SH-SY5Y (cell line): ENCODE measurements around the gene CAMTA1.

Source experiments
- GATA2 ChIP-seq: IDR thresholded peaks from 2 replicates; pipeline ENCODE4 v1.6.1; 2011; ENCODE audit warnings: mild to moderate bottlenecking, low read depth, low read length
- GATA3 ChIP-seq: IDR thresholded peaks from 2 replicates; pipeline ENCODE4 v1.6.1; 2011; ENCODE audit warnings: low read depth, mild to moderate bottlenecking, low read length, moderate library complexity

The CAMTA1 gene

DNA sequence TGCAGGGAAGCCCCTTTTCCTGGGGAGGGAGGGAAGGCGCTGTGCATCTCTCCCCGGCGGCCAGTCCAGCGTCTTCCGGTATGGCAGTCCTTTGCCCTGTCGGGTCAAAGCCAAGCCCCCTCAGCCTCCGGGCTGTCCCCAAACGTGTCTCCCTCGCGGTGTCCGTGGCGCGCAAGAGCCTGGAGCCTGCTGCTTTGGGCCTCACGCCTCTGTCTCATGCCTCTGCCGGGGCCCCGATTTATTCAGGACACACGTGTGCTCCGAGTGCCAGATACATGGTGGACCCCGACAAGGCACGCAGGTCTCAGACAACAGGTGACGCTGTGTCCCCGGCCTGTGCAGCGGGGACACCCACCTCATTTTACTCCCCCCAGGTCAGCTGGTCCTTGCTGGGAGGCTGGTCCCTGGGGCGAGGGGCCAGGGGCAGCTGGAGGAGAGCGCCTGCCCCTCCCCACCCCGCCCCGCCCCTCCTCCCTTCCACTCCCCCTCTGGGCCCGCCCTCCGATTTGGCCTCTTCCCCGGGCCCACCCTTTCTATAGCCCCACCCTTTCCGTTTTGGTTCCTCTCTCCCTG lies 176.7 kb downstream of the CAMTA1 start:
- TF ChIP-seq GATA3 (no peak), GATA2 (no peak)

GRCh38 chr1:6962478-6962995 lies 177.3 kb downstream of the CAMTA1 start:
- no peak for TF ChIP-seq GATA3

- TF ChIP-seq GATA2 (no peak), GATA3 (no peak)
Observed at GRCh38 chr1:6962996-6963911, 178.0 kb downstream of the CAMTA1 start.

DNA sequence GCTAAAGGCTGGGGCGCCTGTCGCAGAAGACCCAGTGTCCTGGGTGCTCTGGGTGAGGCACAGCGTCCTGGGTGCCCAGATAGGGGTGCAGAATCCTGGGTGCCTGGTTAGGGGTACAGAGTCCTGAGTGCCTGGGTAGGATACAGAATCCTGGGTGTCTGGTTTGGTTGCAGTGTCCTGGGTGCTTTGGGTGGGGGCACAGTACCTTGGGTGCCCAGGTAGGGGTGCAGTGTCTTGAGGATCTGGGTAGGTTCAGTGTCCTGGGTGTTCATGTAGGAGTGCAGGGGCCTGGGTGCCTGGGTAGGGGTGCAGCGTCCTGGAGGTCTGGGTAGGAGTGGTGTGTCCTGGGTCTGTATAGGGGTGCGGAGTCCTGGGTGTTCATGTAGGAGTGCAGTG lies 178.7 kb downstream of the CAMTA1 start:
- TF ChIP-seq GATA3 (no peak), GATA2 (no peak)

DNA sequence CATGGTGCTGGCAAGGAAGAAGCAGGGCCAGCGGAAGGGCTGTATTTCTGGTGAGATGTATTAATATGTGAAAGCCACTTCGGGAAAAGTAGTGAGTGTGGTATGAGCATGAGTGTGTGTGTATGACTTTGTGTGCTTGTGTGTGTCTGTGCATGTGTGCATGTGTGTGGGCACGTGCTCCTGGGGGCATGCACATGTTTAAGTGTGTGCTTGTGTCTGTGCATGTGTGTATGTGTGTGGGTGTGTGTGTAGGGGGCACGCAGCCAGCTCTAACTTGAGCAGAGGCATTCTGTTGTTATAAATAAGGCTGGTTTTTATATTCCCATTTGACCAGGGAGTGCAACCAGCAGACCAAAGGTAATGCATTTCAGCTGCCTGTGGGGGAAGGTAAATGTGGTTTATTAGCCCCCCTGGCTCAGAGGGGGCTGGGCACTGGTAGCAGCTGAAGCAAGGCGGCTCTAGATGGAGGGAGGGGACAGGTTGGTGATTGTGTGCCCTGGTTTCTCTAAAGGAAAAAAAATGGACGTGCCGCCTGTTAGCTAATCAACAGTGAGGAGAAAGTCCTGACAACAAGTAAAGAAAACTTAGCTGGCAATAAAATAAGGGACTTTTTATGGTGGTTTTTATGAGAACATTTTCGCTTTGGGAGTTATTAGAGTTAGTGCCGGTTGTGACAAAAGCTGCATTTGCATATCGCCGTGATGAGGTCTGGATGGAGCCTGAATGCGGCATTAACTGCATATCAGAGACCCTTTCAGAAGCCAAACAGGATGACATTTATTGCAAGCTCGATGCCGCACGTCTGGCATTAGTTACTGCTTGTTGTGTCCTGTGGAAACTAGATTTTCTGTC lies 180.1 kb downstream of the CAMTA1 start:
- TF ChIP-seq GATA2 (no peak), GATA3 (no peak)

- no peak for TF ChIP-seq GATA3
- no peak for TF ChIP-seq GATA2
Observed at GRCh38 chr1:6965935-6966241, 180.6 kb downstream of the CAMTA1 start.

DNA sequence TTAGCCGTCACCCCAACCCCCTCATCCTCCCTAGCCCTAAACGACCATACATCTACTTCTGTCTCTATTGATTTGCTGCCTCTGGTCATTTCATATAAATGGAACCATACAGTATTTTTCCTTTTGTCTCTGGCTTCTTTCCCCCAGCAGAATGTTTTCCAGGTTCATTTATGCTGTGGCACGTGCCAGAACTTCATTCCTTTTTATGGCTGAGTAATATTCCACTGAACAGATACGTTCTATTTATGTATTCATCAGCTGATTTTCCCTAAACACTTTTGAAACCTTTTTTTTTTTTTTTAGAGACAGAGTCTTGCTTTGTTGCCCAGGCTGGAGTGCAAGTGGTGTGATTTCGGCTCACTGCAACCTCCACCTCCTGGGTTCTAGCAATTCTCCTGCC lies 181.1 kb downstream of the CAMTA1 start:
- TF ChIP-seq GATA2 (no peak), GATA3 (no peak)

DNA sequence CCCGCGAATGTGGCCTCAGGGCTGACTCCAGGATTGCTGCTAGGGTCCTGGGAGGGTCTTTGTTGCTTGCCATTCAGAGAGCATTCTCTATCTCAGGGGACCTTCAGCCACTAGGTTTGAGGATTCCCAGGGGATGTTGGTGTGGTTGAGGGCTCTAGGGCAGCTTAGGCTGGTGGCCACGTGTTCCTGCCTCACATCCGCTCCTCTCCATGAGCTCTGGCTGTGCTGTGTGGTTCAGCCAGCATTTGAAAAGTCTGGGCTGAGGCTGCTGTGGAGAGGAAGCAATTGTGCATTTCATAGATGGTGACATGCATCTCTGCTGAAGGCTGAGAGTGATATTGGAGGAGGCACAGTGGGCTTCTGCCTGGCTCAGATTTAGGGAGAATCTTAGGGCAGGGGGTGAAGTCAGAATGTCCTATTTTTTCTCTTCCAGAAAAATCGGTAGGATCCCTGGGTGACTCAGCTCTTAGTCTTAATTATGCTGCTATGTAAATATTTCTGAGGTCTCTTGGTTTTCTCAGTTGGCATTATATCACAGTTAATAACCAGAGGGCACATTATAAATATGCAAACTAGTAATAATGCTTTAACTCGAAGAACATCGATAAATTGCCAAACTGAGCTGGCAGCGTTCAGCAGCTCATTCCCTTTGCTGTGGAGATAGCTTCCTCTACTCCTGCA lies 182.3 kb downstream of the CAMTA1 start:
- TF ChIP-seq GATA3 = no peak
- no peak for TF ChIP-seq GATA2

- no peak for TF ChIP-seq GATA2
- TF ChIP-seq GATA3 = no peak
Observed at GRCh38 chr1:6969106-6969505, 183.9 kb downstream of the CAMTA1 start.

- TF ChIP-seq GATA3 (no peak), GATA2 (no peak)
Observed at GRCh38 chr1:6969762-6970161, 184.5 kb downstream of the CAMTA1 start.

DNA sequence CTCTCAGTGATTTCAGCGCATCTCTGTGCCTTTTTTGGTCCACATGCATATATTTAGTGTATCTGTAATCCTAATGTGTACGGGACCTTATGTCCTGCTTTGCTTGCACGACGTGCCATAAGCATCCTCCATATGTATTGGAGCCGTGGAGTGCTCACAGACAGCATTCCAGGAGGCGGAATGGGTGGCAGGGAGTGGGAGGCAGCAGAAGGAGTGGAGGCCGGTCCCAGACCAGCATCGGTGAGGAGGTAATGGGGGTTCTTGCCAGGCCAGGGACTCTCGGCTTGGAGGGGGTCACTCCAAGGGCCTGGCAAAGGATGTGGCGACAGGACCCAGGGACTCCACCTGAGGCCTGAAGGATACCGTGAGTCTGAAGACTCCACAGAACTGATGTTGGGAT lies 185.0 kb downstream of the CAMTA1 start:
- TF ChIP-seq GATA3 (no peak), GATA2 (no peak)

- TF ChIP-seq GATA2 (no peak), GATA3 (no peak)
Observed at GRCh38 chr1:6971048-6971447, 185.8 kb downstream of the CAMTA1 start.

DNA sequence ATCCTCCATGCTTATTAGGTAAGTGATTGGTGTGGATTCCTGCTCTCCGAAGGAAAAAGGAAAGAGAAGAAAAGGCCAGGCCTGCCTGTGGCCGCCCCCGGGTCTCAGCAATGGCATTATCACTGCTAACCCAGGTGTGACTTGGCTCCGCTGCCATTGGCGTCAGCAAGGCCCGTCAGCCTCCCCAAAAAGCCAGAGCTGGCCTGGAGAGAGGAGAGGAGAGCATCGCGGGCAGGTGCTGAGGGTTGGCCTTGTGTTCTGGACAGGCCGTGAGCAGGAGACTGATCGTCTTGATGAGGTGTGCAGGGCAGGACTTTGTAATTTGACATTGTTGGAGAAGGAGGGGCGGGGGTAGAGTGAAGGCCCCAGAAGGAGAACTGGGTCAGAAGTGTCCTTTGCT lies 186.4 kb downstream of the CAMTA1 start:
- TF ChIP-seq GATA2 (no peak), GATA3 (no peak)

DNA sequence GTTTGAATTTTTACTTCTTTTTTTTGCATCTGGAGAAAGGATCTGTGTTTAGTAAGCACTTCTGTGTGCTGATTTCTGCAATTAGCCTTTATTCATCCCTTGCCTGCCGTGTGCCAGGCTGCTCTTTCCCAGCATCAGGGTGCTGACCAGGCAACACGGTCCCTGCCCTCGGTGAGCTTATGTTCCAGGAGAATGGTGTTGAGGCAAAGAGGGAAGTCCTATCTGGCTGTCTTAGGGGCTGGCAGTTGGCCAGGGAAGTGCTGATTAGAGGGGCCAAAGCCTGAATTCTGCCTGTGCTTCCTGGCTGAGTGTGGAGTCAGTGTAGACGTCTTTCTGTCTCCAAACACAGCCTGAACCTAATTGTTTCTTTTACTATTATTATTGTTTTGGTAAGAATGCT lies 187.1 kb downstream of the CAMTA1 start:
- TF ChIP-seq GATA3 = no peak
- no peak for TF ChIP-seq GATA2
